Fibroblast of skin of right quadriceps (primary cell): ENCODE measurements around the gene KL.

Source experiments
- DNase-seq: peaks from one replicate; pipeline ENCODE4 v3.0.0-alpha.2; 2013

Gene KL

DNA sequence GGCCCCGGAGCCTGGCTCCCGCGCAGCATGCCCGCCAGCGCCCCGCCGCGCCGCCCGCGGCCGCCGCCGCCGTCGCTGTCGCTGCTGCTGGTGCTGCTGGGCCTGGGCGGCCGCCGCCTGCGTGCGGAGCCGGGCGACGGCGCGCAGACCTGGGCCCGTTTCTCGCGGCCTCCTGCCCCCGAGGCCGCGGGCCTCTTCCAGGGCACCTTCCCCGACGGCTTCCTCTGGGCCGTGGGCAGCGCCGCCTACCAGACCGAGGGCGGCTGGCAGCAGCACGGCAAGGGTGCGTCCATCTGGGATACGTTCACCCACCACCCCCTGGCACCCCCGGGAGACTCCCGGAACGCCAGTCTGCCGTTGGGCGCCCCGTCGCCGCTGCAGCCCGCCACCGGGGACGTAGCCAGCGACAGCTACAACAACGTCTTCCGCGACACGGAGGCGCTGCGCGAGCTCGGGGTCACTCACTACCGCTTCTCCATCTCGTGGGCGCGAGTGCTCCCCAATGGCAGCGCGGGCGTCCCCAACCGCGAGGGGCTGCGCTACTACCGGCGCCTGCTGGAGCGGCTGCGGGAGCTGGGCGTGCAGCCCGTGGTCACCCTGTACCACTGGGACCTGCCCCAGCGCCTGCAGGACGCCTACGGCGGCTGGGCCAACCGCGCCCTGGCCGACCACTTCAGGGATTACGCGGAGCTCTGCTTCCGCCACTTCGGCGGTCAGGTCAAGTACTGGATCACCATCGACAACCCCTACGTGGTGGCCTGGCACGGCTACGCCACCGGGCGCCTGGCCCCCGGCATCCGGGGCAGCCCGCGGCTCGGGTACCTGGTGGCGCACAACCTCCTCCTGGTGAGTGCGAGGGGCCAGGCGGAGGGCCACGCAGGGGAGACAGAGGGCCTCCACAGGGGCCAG, at the start of gene KL:
Gene KL, plus strand, starts transcription at position 10 of the 909 bp plus-strand sequence. Its CDS starts 18 bp downstream, at position 28.
- DNase-seq = no peak

- DNase-seq = no peak
Observed at GRCh38 chr13:32967584-32968182, 48.5 kb upstream of the KL start.

- DNase-seq = no peak
Observed at GRCh38 chr13:32968316-32968715, 47.9 kb upstream of the KL start.

- no peak for DNase-seq
Observed at GRCh38 chr13:32968793-32969192, 47.4 kb upstream of the KL start.

- DNase-seq = peak; percentile 56
Observed at GRCh38 chr13:32969516-32969941, 46.7 kb upstream of the KL start.

DNA sequence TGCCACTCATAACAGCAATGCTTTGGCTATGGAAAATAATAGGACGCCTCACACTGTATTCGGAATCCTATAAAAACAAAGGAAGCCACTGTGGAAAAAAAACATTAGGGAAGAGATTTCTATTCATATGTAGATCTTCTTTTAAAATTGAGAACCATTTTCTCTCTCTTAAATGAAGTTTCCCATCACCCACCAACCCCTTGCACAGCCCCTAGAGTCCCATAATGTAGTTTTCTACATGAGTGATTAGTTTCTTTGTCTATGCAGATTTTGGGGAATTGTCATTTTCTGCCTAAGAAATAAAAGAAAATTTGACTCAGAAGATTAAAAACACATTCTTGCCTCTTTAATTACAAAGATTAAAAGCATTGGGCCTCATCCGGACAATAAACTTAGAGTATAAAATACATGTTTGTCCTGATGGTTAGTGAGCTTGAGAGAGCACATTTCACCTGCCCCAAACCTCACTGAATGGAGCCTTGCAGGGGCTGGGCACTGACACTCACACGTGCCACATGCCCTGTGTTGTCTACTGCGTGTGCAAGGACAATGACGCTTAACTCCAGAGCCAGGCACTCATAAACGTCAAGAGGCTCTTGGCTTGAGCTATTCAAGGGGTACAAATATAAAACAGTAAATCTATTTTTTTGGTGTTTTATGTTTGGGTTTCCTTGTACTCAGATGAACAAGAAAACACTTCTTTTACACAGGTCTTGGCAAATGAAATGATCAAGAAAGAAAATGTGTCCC, 40.0 kb upstream of the KL start:
- DNase-seq = no peak

DNA sequence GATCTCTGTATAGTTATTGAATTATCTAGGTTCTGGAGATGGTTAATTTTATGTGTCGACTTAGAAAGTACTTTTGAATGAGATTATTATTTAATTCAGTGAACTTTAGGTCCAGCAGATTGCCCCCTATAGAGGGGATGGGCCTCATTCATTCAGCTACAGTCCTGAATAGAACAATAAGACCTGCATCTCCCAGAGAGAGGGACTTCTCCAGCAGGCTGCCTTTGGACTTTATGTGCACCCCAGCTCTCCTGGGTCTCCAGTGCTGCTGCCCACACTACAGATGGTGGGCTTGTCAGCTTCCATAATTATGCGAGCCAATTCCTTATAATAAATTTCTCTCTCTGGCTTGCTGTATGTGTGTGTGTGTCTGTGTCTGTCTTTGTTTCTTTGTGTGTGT, 39.3 kb upstream of the KL start:
- DNase-seq = no peak

DNA sequence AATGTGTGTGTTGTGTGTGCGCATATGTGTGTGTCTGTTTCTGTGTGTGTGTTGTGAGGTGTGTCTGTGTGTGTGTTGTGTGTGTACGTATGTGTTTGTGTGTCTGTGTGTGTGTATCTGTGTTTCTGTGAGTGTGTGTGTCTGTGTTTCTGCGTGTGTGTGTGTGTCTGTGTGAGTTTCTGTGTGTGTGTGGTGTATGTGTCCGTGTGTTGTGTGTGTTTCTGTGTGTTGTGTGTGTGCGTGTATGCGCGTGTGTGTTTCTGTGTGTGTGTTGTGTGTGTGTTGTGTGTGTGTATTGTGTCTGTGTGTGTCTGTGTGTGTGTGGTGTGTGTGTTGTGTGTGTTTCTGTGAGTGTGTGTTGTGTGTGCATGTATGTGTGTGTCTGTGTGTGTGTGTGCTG, 38.9 kb upstream of the KL start:
- no peak for DNase-seq

DNA sequence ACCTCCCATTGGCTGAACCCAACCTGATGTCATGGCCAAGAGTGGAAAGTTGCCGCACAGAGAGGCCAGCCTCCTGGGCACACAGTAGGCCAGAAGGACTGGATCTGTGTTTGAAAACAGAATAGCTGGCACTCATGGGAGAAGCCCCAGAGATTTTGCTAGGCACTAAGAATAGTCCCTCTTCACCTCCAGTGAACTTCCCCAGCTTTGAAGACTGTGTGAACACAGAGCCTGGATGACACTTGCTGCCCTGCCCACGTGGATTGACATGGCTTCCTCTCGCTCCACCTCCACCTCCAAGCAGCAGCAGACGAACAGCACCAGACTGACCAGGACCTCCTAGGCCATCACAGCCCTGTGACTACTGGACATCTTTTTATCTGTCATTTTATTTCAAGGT, 37.9 kb upstream of the KL start:
- DNase-seq = no peak

DNA sequence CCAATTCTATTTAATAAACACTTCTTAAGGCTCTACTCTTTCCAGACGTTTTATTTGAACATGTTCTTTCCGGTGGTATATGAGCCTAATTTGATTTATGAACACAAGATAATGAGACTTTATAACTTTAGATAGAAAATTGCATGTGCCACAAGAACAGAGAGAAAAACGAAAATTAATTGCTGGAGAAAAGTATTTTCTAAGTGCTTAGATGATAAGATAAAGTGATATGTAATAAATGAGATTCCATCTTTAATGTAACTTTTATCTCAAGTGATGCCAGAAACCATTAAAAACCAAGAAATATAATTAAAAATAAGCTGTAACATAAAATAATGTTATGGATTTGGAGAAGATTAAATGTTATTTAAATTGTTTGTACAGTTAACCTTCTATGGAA, 33.2 kb upstream of the KL start:
- no peak for DNase-seq

- DNase-seq = no peak
Observed at GRCh38 chr13:32984857-32985626, 31.2 kb upstream of the KL start.

DNA sequence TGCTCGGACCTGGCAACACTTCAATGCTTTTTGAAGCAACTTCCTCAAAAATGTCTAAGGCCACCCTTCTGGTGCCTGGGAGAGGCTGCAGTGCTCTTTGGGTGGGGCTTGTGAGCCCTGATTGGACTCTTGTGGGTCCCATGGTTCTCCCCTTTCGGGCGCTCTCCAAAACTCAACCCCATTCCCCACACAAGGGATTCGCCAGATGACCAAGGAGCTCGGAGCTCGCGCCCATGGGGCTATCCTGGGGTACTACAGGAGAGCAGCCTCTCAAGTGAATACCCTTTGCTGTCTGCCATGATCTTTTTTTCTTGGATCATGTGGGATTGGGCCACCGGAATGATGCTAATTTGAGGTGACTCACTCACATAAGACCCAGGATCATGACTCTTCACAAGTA, 29.7 kb upstream of the KL start:
- no peak for DNase-seq

DNA sequence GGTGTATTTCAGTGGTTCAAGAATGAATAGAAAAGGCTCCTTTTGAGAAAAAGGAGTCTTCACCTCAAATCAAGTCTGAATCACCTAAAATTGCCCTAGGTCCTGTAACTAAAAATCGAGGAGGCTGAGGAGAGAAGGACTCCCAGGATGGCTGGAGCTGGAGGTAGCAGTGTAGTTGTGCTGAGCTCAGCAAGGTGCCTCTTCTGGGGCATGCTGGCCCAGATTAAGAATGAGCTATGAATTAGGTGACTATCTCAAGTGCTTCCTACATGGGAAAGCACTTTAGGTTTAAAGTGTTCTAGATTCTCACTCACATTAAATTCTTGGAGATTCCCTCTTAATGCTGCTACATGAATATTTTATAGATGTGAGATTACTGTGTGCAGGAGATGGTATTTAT, 28.8 kb upstream of the KL start:
- no peak for DNase-seq

GRCh38 chr13:32988608-32989289, 27.5 kb upstream of the KL start:
- no peak for DNase-seq

DNA sequence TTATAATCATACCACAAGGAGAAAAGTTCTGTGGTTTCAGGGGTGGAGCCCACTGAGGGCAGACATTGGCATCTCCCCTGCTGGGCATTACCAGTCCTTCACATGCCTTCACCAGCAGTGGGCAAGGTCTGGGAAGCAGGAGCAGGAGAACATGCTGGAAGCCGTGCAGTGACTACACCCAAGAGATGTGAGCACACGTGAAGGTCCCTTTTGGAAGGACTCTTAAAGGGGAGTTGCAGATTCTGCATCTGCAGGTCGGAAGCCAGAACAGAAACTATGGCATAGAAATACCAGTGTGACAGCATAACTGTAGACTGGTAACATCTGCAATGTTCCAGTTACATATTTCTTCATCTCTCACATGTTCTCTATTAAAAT, 26.9 kb upstream of the KL start:
- DNase-seq = no peak

- DNase-seq = no peak
Observed at GRCh38 chr13:32989942-32990341, 26.3 kb upstream of the KL start.

DNA sequence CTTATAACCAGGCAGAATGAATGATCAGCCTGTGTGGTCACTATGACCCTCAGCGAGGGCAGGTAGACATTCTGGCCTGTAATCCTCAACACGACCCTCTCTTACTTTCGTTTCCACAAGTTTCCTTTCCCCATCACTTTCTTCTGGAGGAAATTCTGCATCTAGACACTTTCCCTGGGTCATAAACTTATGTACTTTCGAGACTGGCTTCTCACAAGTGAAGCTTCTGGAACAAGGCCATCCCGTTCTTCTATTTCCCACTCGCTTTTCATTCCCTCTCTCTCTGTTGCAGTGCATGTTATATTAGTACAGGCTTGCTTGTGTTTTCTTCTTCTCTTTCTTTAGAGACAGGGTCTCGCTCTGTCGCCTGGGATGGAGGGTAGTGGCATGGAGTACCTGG, 23.1 kb upstream of the KL start:
- no peak for DNase-seq

GRCh38 chr13:32997399-32997798, 18.8 kb upstream of the KL start:
- no peak for DNase-seq

- DNase-seq = no peak
Observed at GRCh38 chr13:32998966-32999365, 17.3 kb upstream of the KL start.

DNA sequence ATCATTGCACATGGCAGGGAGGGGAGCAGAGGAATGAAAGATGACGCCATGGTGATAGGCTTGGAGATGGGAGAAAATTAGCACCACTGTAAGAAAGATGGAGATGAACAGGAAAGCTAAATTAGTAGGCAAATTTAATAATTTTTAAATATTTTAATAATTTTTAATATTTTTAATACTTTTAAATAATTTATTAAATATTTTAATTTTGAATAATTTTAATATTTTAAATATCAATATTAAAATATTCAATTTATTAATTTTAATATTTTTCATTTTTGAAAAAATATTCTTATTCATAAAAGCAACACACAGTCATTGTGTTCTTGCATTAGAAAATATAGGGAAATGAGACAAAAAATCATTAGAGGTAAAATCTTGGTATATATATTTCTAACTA, 15.9 kb upstream of the KL start:
- no peak for DNase-seq

GRCh38 chr13:33003458-33004019, 12.7 kb upstream of the KL start:
- no peak for DNase-seq

GRCh38 chr13:33004511-33004910, 11.7 kb upstream of the KL start:
- no peak for DNase-seq
